A673 (cell line): ENCODE measurements around the gene HOXA9. TPM values are rescaled to one million over a fixed set of nuclear protein-coding genes. Genes with fewer than 3 reads are reported as not detected.
A peak's percentile ranks its signal among the peaks of the same experiment; 100 is the strongest.

Experiments used
- BruUV-seq: library from RNA; stranded (reverse); fragments of 400-500 nt; replicated peaks from 2 replicates; lab custom pipeline; 2021; lab: Mats Ljungman, UMichigan
- CTCF ChIA-PET: fragments of 300-600 bp; sonication (Branson Sonifier 250); formaldehyde crosslinking; loops from one replicate; lab custom pipeline; 2022; ENCODE audit warnings: antibody characterized with exemption; lab: Charles Lee
- POLR2A ChIA-PET: fragments of 300-600 bp; sonication (Branson Sonifier 250); formaldehyde crosslinking; loops from one replicate; lab custom pipeline; 2022; ENCODE audit warnings: antibody characterized with exemption; ENCODE audit not compliant: low non-redundant PET; lab: Charles Lee
- DNase-seq: peaks from one replicate; pipeline ENCODE4 v3.0.0-alpha.2; 2015; ENCODE audit warnings: low spot score
- H3K27ac ChIP-seq: fragments of 200-600 bp; sonication (generic); 2 replicates; pipeline ENCODE4 v1.5.1; 2016; ENCODE audit warnings: mixed run types, low read depth, mild to moderate bottlenecking, mixed read lengths, antibody characterized with exemption, low read length; ENCODE audit not compliant: poor library complexity, severe bottlenecking
- H3K27me3 ChIP-seq: fragments of 200-600 bp; sonication (generic); replicated peaks from 2 replicates; pipeline ENCODE4 v1.6.1; 2017; ENCODE audit warnings: mixed run types, low read depth, mild to moderate bottlenecking, mixed read lengths, antibody characterized with exemption, low read length; ENCODE audit not compliant: insufficient read depth, poor library complexity
- H3K36me3 ChIP-seq: fragments of 200-600 bp; sonication (generic); 2 replicates; pipeline ENCODE4 v1.6.1; 2016; ENCODE audit warnings: mixed run types, mild to moderate bottlenecking, mixed read lengths, antibody characterized with exemption, low read length; ENCODE audit not compliant: insufficient read depth, poor library complexity, severe bottlenecking
- H3K4me1 ChIP-seq: fragments of 200-600 bp; sonication (generic); 2 replicates; pipeline ENCODE4 v1.6.1; 2017; ENCODE audit warnings: mixed run types, mild to moderate bottlenecking, mixed read lengths, antibody characterized with exemption, low read length; ENCODE audit not compliant: insufficient read depth, poor library complexity, severe bottlenecking
- H3K4me3 ChIP-seq: fragments of 200-600 bp; sonication (generic); 2 replicates; pipeline ENCODE4 v1.5.1; 2016; ENCODE audit warnings: low read depth, mixed run types, mild to moderate bottlenecking, mixed read lengths, low read length; ENCODE audit not compliant: poor library complexity, severe bottlenecking
- H3K9me3 ChIP-seq: fragments of 200-600 bp; sonication (generic); 2 replicates; pipeline ENCODE4 v1.6.1; 2016; ENCODE audit warnings: mixed run types, low read depth, mild to moderate bottlenecking, mixed read lengths, antibody characterized with exemption, low read length; ENCODE audit not compliant: poor library complexity, severe bottlenecking
- CTCF ChIP-seq: fragments of 300-800, 200-600 bp; sonication (generic); conservative IDR thresholded peaks from 2 replicates; pipeline ENCODE4 v1.5.1; 2017; ENCODE audit warnings: low read depth, mild to moderate bottlenecking, antibody characterized with exemption, low read length, moderate library complexity, mixed read lengths
- EZH2 ChIP-seq: fragments of 200-600 bp; sonication (generic); IDR thresholded peaks from 2 replicates; pipeline ENCODE4 v1.6.1; 2017; ENCODE audit warnings: borderline replicate concordance, low read depth, mild to moderate bottlenecking, mixed read lengths, antibody characterized with exemption, low read length; ENCODE audit not compliant: poor library complexity, severe bottlenecking
- intact Hi-C: fragments of 100-400 bp; cut with micrococcal nuclease; formaldehyde crosslinking; loops from one replicate; pipeline ENCODE4 v1.10.0; 2022; ENCODE audit not compliant: unreplicated experiment
- total RNA-seq: library from RNA; stranded (reverse); gene quantifications from 2 replicates; pipeline ENCODE4 v1.2.3, GENCODE V29; 2021

Gene HOXA9
- total RNA-seq, 1 experiment from 2014 or later, result not detected

GRCh38 chr7:27198871-27199801 lies 33.8 kb upstream of the HOXA9 start:
- no peaks in the 10 kb centered on the region for H3K9me3 ChIP-seq
- no peaks in the 10 kb centered on the region for H3K4me1 ChIP-seq
- TF ChIP-seq EZH2 (peak; percentile 97), CTCF (no peak)
- H3K27ac ChIP-seq, result no peak overlapping the region
- peaks cover 94% of the 10 kb centered on the region for H3K27me3 ChIP-seq
- ChIA-PET CTCF (interaction anchor here (0.6 kb wide), 1 partner anchor 1429 kb away, joined by 3 read pairs; no protein-coding TSS in a partner anchor), POLR2A (no interaction called here)
- H3K4me3 ChIP-seq, result no peak overlapping the region
- no TSS peak for BruUV-seq
- no peak for DNase-seq
- no peaks in the 10 kb centered on the region for H3K36me3 ChIP-seq
- intact Hi-C loops, result loop anchor here (5.0 kb wide), 3 partner anchors 378 to 898 kb away; no protein-coding TSS in a partner anchor

GRCh38 chr7:27198138-27198841 lies 33.0 kb upstream of the HOXA9 start:
- Histone ChIP-seq H3K9me3 (no peaks in the 10 kb centered on the region), H3K27me3 (peaks cover 94% of the 10 kb centered on the region), H3K27ac (no peak overlapping the region), H3K36me3 (no peaks in the 10 kb centered on the region), H3K4me1 (no peaks in the 10 kb centered on the region), H3K4me3 (no peak overlapping the region)
- CTCF ChIA-PET, result no interaction called here
- BruUV-seq, result no TSS peak
- TF ChIP-seq EZH2 (no peak), CTCF (no peak)
- POLR2A ChIA-PET, result no interaction called here
- intact Hi-C loops, result loop anchor here (5.0 kb wide), 3 partner anchors 379 to 899 kb away; no protein-coding TSS in a partner anchor
- DNase-seq, result no peak

GRCh38 chr7:27197137-27198042 lies 32.1 kb upstream of the HOXA9 start:
- ChIA-PET CTCF (no interaction called here), POLR2A (no interaction called here)
- H3K9me3 ChIP-seq, result no peaks in the 10 kb centered on the region
- peaks cover 94% of the 10 kb centered on the region for H3K27me3 ChIP-seq
- no TSS peak for BruUV-seq
- H3K27ac ChIP-seq, result no peak overlapping the region
- no peak for DNase-seq
- H3K36me3 ChIP-seq, result no peaks in the 10 kb centered on the region
- TF ChIP-seq EZH2 (no peak), CTCF (no peak)
- H3K4me1 ChIP-seq, result no peaks in the 10 kb centered on the region
- intact Hi-C loops, result loop anchor here (2.0 to 5.0 kb wide), 5 partner anchors 380 to 900 kb away; no protein-coding TSS in a partner anchor
- no peak overlapping the region for H3K4me3 ChIP-seq
